ENCODE data around the gene AWAT2. TPM values are rescaled to one million over a fixed set of nuclear protein-coding genes. Genes with fewer than 3 reads are reported as not detected.

Gene AWAT2
- total RNA-seq (2022; extraction: Qiagen RNA extraction), result not detected in 5 replicates

GRCh38 chrX:70049925-70050324, at the start of gene AWAT2:
AWAT2 (minus strand) TSS chrX:70049938; CDS start chrX:70049932, 6 bp downstream.

GRCh38 chrX:70062076-70062475, 12.3 kb upstream of the AWAT2 start, which contains the start of gene OTUD6A:
OTUD6A (plus strand) TSS chrX:70062457; CDS start chrX:70062525, 68 bp downstream.

Other genes with a start within 250 kb of the AWAT2 start
- gene OTUD6A, start 12.5 kb upstream of the AWAT2 start, total RNA-seq (2022; extraction: Qiagen RNA extraction), result not detected in 5 replicates
- gene IGBP1, start 83.5 kb upstream of the AWAT2 start, total RNA-seq (2022; extraction: Qiagen RNA extraction), result 56.9 to 65.7 TPM (median 63.0 TPM) in 5 replicates
- not detected in 5 replicates for gene DGAT2L6, start 127.5 kb upstream of the AWAT2 start, total RNA-seq (2022; extraction: Qiagen RNA extraction)
- not detected in 5 replicates for gene AWAT1, start 184.7 kb upstream of the AWAT2 start, total RNA-seq (2022; extraction: Qiagen RNA extraction)
- not detected in 5 replicates for gene P2RY4, start 210.3 kb upstream of the AWAT2 start, total RNA-seq (2022; extraction: Qiagen RNA extraction)
- gene ARR3, start 218.4 kb upstream of the AWAT2 start, total RNA-seq (2022; extraction: Qiagen RNA extraction), result not detected in 5 replicates
- not detected in 5 replicates for gene RAB41, start 232.2 kb upstream of the AWAT2 start, total RNA-seq (2022; extraction: Qiagen RNA extraction)
- gene PDZD11, start 240.0 kb upstream of the AWAT2 start, total RNA-seq (2022; extraction: Qiagen RNA extraction), result 84.8 to 112 TPM (median 89.1 TPM) in 5 replicates
- 23.9 to 28.7 TPM (median 28.5 TPM) in 5 replicates for gene KIF4A, start 240.2 kb upstream of the AWAT2 start, total RNA-seq (2022; extraction: Qiagen RNA extraction)